Stimulated activated CD8-positive, alpha-beta memory T cell treated with anti-CD3 and anti-CD28 coated beads, Interleukin-4, amount 100 ng/mL, for 24 hours (primary cell): ENCODE measurements around the gene FAM111A.

ENCODE experiments used
- DNase-seq: peaks from one replicate; pipeline ENCODE4 v3.0.0-alpha.2; 2020; ENCODE audit warnings: low read depth

Gene FAM111A

DNA sequence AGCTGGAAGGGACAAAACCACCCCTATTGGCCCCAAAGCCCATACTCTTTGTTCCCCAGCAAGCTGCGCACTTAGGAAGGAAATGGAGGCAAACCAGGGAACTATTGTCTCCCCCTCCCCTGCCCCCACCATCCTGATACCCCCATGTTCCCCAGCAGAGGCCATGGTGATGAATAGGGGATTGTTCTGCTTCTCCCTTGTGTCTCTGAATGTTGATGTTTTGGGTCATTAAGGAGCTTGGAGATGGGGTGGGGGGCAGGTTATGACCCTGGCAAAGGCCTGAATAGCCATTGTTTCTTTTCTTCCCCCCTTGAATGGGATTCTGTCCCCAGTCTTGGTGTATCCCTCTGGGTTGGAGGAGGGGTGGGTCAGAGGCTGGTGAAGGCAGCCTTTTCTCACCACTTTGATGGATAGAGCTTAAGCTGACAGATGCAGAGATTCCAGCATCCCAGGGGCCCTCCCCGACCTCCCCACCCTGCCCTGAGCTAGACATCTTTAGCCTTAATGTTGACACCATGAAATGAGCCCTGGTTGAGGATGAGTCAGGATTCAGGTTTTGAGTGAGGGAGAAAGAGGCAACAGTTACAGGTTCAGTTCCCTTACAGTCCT, 37.6 kb downstream of the FAM111A start:
- DNase-seq: no peak

GRCh38 chr11:59180907-59181306, 38.3 kb downstream of the FAM111A start:
- DNase-seq: no peak

DNA sequence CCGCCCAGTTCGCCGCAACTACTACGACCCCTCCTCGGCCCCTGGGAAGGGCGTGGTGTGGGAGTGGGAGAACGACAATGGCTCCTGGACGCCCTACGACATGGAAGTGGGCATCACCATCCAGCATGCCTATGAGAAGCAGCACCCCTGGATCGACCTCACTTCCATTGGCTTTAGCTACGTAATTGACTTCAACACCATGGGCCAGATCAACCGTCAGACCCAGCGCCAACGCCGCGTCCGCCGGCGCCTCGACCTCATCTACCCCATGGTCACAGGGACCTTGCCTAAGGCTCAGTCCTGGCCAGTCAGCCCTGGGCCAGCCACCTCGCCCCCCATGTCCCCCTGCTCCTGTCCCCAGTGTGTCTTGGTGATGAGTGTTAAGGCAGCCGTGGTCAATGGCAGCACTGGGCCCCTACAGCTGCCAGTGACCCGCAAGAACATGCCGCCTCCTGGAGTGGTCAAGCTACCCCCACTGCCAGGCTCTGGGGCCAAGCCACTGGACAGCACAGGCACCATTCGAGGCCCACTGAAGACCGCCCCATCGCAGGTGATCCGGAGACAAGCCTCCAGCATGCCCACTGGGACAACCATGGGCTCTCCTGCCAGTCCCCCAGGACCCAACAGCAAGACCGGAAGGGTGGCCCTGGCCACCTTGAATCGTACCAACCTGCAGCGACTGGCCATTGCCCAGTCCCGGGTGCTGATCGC, 39.2 kb downstream of the FAM111A start:
- no peak for DNase-seq

DNA sequence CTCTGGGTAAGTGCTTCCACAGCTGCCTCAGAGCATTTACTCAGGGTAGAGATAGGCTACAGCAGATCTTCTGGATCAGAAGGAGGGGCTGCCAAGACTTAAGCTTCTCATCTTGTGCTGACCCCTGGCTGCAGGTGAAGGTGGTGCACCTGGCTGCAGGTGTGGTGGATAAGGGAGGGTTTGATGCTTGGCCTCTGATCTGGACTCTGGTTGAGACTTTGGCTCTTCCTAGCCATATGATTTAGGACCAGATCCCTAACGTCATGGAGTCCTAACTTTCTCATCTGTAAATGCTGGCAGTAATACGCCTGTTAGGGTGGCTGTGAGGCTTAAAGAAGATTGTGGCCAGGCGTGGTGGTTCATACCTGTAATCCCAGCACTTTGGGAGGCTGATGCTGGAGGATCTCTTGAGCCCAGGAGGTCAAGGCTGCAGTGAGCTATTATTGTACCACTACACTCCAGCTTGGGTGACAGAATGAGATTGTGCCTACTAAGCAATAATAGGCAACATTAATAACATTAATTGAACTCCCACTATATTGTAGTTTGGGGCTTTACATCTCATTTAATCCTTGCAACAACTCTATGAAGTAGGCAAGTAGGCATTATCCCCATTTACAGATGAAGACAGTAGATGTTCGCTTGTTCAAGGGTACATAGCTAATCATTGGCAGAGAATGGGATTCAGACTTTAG, 39.9 kb downstream of the FAM111A start:
- DNase-seq: no peak

GRCh38 chr11:59183771-59184170, 41.1 kb downstream of the FAM111A start:
- no peak for DNase-seq

DNA sequence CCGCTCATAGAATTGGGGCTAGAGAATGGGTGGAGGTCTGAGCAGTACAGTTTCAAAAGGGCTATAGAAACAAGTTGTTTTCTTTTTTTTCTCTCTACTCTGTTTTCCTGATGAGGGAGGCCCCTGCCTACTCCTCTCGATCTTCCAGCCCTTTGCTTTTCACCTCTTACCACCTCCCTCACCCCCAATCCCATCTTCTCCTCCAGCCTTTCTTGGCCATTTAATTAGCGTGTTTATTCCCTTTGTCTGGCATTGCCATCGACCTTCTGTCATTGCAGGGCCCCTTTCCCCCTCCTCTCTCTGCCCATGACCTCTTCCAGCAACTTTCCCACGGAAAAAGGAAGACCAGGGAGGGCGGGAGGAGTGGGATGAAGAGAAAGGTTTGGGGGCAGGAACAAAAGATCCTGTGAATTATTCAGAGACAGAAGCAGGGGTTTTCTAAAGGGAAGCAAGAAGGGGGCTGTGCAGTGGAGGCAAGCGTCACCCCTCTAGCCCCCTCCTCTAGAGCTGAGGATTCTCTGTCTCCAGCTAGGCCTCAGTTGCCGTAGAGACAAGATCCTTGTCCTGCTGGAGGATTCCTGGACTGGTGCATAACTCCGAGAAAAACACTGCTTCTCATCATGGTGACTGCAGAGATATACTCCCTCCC, 42.2 kb downstream of the FAM111A start:
- no peak for DNase-seq

GRCh38 chr11:59185386-59185945, 42.8 kb downstream of the FAM111A start:
- no peak for DNase-seq

DNA sequence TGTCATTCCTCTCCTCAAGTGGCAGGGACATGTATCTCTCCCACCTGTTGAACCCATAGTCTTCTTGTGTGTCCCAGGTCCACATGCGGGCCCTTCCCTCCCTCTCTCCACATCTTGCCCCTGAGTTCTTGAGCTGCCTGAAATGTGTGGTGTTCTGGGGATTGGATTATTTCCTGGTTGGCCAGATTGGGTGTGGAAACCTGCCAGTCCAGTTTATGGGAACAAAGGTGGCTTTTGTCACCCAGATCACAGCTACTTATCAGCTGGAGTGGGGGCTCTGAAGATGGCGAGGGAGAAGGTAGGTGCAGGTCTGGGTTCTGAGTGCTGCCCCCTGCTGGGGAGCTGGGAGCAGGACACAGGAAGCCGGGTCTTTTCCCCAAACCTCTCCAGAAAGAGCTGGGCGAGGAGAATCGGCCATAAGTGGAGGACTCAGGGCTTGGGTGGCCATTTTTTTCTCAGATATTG, 43.5 kb downstream of the FAM111A start:
- DNase-seq: peak; percentile 38

DNA sequence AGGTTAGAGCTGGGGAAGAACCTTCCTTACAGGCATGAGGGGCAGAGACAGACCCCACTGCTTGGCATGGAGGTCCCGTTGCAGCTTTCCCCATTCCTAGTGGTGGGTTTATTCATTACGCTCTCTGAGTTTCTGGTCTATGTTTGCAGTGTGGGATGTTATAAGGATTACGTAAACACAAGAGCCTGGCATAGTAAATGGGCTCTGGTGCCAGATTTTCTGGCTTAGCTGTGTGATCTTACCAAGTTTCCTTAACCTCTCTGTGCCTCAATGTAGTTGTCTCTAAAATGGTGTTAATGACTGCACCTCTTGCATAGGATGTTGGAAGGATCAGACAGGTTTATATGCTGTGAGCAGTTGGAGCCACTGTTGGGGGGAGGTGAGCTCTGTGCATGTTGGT, 44.4 kb downstream of the FAM111A start:
- no peak for DNase-seq

GRCh38 chr11:59187587-59187986, 44.9 kb downstream of the FAM111A start:
- no peak for DNase-seq

- no peak for DNase-seq
Observed at GRCh38 chr11:59188954-59189353, 46.3 kb downstream of the FAM111A start.

DNA sequence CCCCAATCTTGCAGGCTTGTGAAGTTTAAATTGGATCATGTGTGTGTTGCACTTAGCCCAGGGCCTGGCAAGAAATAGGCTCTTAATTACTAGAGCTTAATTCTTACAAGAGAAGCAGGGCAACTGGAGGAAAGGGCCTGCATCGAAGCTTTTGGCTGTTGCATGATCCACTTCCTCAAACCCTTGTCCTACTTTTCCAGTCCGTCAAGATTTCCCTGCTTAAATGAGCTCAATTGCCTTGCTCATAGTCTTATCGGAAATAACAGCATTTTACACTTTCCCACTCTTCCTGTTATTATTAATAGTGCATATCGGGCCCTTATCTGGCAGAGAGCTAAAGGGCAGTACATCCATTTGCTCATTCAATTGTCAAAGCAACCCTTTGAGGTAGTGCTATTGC, 47.3 kb downstream of the FAM111A start:
- no peak for DNase-seq

- no peak for DNase-seq
Observed at GRCh38 chr11:59191095-59191494, 48.4 kb downstream of the FAM111A start.

DNA sequence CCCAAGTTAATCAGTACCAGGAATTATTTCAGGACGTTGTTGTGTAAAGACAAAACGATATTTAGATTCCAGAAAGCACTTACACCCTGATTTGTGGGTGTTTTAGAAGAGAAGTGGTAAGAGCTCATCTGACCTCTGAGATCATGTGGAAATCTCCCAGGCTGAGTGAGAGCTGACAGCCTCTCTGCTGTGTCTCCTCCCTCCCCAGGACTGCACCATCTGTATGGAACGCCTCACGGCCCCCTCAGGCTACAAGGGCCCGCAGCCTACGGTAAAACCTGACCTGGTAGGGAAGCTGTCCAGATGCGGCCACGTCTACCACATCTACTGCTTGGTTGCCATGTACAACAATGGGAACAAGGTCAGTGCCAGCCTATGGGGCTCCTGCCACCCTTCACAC, 49.2 kb downstream of the FAM111A start:
- no peak for DNase-seq

GRCh38 chr11:59192446-59193020, 49.9 kb downstream of the FAM111A start:
- DNase-seq: no peak

- DNase-seq: no peak
Observed at GRCh38 chr11:59193587-59194130, 51.0 kb downstream of the FAM111A start.

GRCh38 chr11:59195586-59195985, 52.9 kb downstream of the FAM111A start:
- DNase-seq: no peak

DNA sequence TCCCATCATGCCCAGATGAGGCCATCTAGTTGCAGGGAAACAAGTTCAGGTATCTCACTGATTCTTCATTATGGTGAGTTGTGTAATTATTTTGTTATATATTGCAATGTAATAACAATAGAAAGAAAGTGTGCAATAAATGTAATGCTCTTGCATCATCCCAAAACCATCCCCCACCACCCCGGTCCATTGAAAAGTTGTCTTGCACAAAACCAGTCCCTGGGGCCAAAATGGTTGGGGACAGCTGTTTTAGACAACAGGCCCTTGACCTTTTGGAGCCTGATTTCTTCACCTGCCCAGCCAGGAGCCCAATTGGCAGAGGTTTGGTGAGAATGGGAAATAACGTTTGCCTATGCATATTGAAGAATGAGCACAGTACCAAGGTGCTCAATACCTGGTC, 54.1 kb downstream of the FAM111A start:
- DNase-seq: no peak

- no peak for DNase-seq
Observed at GRCh38 chr11:59197991-59198390, 55.3 kb downstream of the FAM111A start.

DNA sequence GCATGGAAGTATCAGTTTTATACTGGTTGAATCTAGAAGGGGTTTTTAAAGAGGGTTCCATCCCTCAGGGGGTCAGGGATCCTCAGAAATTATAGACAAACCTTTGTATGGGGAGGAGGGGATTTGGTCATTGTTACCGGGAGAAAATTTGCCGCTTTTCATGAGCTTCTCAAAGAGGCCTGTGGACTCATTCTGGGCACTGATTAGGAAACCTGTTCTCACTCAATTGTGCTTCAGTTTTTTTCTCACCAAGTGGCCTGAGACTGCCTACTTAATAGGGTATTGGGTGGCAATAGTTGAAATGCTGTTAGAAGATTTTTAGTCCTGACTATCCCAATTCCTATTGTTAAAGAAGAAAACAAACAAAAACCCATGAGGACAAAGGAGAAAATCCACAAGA, 56.1 kb downstream of the FAM111A start:
- DNase-seq: no peak

DNA sequence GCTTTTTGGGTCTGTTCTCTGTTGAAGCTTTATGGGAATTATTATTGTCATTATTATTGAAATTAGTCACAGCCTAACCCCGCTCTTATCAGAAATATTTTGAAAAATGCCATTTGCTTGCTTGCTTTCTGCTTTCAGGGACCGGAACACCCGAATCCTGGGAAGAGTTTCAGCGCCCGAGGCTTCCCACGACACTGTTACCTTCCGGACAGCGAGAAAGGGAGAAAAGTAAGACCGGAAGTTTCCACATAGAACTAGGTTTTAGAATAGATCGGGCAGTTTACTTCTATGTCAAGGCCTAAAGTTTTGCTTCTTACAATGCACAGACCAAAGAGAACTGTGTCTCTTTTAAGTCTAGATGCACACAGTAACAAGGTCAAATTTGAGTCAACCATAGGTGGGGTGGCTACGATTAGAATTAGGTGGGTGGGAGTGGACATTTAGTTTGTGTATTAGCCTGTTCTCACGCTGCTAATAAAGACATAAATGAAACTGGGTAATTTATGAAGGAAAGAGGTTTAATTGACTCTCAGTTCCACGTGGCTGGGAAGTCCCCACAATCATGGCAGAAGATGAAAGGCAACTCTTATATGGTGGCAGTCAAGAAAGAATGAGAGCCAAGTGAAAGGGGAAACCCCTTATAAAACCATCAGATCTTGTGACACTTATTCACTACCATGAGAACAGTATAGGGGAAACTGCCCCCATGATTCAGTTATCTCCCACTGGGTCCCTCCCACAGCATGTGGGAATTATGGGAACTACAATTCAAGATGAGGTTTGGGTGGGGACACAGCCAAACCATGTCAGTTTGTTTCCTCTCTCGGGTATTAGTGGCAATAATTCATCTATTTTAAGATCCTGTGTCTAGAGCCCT, 57.1 kb downstream of the FAM111A start:
- DNase-seq: no peak
